Fibroblast of peridontal ligament (primary cell): ENCODE measurements around the gene FOXP1.

Experiments
- DNase-seq: peaks from one replicate; pipeline ENCODE4 v3.0.0-alpha.2; 2010; ENCODE audit errors: extremely low read depth

The FOXP1 gene

GRCh38 chr3:71211083-71211482 is 372.4 kb downstream of the FOXP1 start:
- no peak for DNase-seq

- peak; percentile 84 for DNase-seq
Observed at GRCh38 chr3:71210257-71211007, 373.1 kb downstream of the FOXP1 start.

- DNase-seq = peak; percentile 27
Observed at GRCh38 chr3:71208211-71209095, 375.1 kb downstream of the FOXP1 start.

- DNase-seq = no peak
Observed at GRCh38 chr3:71207632-71208031, 375.9 kb downstream of the FOXP1 start.

GRCh38 chr3:71206305-71207165 is 377.0 kb downstream of the FOXP1 start:
- DNase-seq = no peak

GRCh38 chr3:71203727-71204488 is 379.6 kb downstream of the FOXP1 start:
- no peak for DNase-seq

- DNase-seq = no peak
Observed at GRCh38 chr3:71202848-71203533, 380.5 kb downstream of the FOXP1 start.

- peak; percentile 91 for DNase-seq
Observed at GRCh38 chr3:71201939-71202338, 381.6 kb downstream of the FOXP1 start.

GRCh38 chr3:71197841-71198565 is 385.5 kb downstream of the FOXP1 start:
- DNase-seq = no peak

- peak; percentile 93 for DNase-seq
Observed at GRCh38 chr3:71195492-71195891, 388.0 kb downstream of the FOXP1 start.

GRCh38 chr3:71194785-71195184 is 388.7 kb downstream of the FOXP1 start:
- no peak for DNase-seq

- DNase-seq = no peak
Observed at GRCh38 chr3:71191031-71191482, 392.5 kb downstream of the FOXP1 start.

GRCh38 chr3:71189480-71189879 is 394.0 kb downstream of the FOXP1 start:
- DNase-seq = no peak

- no peak for DNase-seq
Observed at GRCh38 chr3:71187715-71188114, 395.8 kb downstream of the FOXP1 start.

- DNase-seq = no peak
Observed at GRCh38 chr3:71186801-71187200, 396.7 kb downstream of the FOXP1 start.

- DNase-seq = no peak
Observed at GRCh38 chr3:71185733-71186455, 397.6 kb downstream of the FOXP1 start.

- DNase-seq = no peak
Observed at GRCh38 chr3:71184252-71184651, 399.3 kb downstream of the FOXP1 start.

GRCh38 chr3:71183549-71183948 is 400.0 kb downstream of the FOXP1 start:
- DNase-seq = no peak

GRCh38 chr3:71180524-71180923 is 403.0 kb downstream of the FOXP1 start:
- DNase-seq = no peak
